CD14-positive monocyte (primary cell): ENCODE measurements around the gene HEPN1. TPM values are rescaled to one million over a fixed set of nuclear protein-coding genes. Genes with fewer than 3 reads are reported as not detected.
A peak's percentile ranks its signal among the peaks of the same experiment; 100 is the strongest.

Source experiments
- DNase-seq, 3 donors: peaks; one replicate each; pipeline ENCODE4 v3.0.0-alpha.2; 2011 to 2022
- H2AFZ ChIP-seq: 2 replicates; pipeline ENCODE4 v1.6.0; 2012; ENCODE audit warnings: mild to moderate bottlenecking, low read depth, low read length, inconsistent platforms; ENCODE audit not compliant: insufficient read depth, poor library complexity, severe bottlenecking
- H3K27ac ChIP-seq, 2 donors: 1 replicate in 1 of 2; 2 replicates in 1 of 2; pipeline ENCODE4 v1.5.1; 2012 to 2013; ENCODE audit warnings: low read length in 2 of 2, control low read depth in 1 of 2, inconsistent platforms in 1 of 2, low read depth in 1 of 2, mild to moderate bottlenecking in 1 of 2
- H3K27me3 ChIP-seq, 2 donors: one replicate each; pipeline versions ENCODE4 v1.6.0 to v1.6.1; 2011 to 2013; ENCODE audit warnings: low read length in 2 of 2; ENCODE audit not compliant: control insufficient read depth in 2 of 2, insufficient read depth in 2 of 2
- H3K36me3 ChIP-seq, 2 donors: replicated peaks in 1 of 2; 1 replicate in 1 of 2; 2 replicates in 1 of 2; pipeline versions ENCODE4 v1.5.1 to v1.6.1; 2012 to 2013; ENCODE audit warnings: low read length in 2 of 2, control low read depth in 1 of 2, inconsistent platforms in 1 of 2, mild to moderate bottlenecking in 1 of 2; ENCODE audit not compliant: insufficient read depth in 2 of 2, control insufficient read depth in 1 of 2
- H3K4me1 ChIP-seq, 2 donors: 1 replicate in 1 of 2; 2 replicates in 1 of 2; pipeline versions ENCODE4 v1.5.1 to v1.6.1; 2012 to 2013; ENCODE audit warnings: low read length in 2 of 2, control low read depth in 1 of 2, inconsistent platforms in 1 of 2, mild to moderate bottlenecking in 1 of 2, moderate library complexity in 1 of 2; ENCODE audit not compliant: insufficient read depth in 2 of 2, control insufficient read depth in 1 of 2
- H3K4me2 ChIP-seq: replicated peaks from 2 replicates; pipeline ENCODE3; 2012; ENCODE audit warnings: low read length, moderate library complexity, mild to moderate bottlenecking; ENCODE audit not compliant: poor library complexity, severe bottlenecking; ENCODE audit errors: extremely low read depth
- H3K4me3 ChIP-seq, 3 experiments: fragments of 200-600 bp in 1 of 3; sonication (generic) in 1 of 3; replicated peaks in 1 of 3; 1 replicate in 2 of 3; 2 replicates in 1 of 3; pipeline ENCODE4 v1.5.1; 2011 to 2013; ENCODE audit warnings: low read length in 3 of 3, mild to moderate bottlenecking in 3 of 3, control low read depth in 2 of 3, low read depth in 2 of 3, inconsistent platforms in 1 of 3, moderate library complexity in 1 of 3
- H3K79me2 ChIP-seq: 2 replicates; pipeline ENCODE4 v1.6.0; 2012; ENCODE audit warnings: mild to moderate bottlenecking, control low read depth, inconsistent platforms, low read length, moderate library complexity; ENCODE audit not compliant: insufficient read depth
- H3K9ac ChIP-seq: 2 replicates; pipeline ENCODE4 v1.6.0; 2017; ENCODE audit warnings: low read length, mild to moderate bottlenecking; ENCODE audit not compliant: insufficient read depth, poor library complexity, severe bottlenecking
- H3K9me3 ChIP-seq, 2 donors: replicated peaks in 1 of 2; 1 replicate in 1 of 2; 2 replicates in 1 of 2; pipeline versions ENCODE4 v1.5.1 to v1.6.1; 2012 to 2013; ENCODE audit warnings: low read length in 2 of 2, control low read depth in 1 of 2; ENCODE audit not compliant: control insufficient read depth in 1 of 2, insufficient read depth in 1 of 2
- H4K20me1 ChIP-seq: 2 replicates; pipeline ENCODE4 v1.6.0; 2012; ENCODE audit warnings: mild to moderate bottlenecking, low read length, control low read depth, moderate library complexity; ENCODE audit not compliant: insufficient read depth
- H3K27ac Mint-ChIP-seq, 7 donors: one replicate each; pipeline ENCODE4 v1.8.0; 2020; ENCODE audit warnings: mild to moderate bottlenecking in 7 of 7, mixed read lengths in 7 of 7, moderate library complexity in 6 of 7, inconsistent platforms in 2 of 7
- H3K27me3 Mint-ChIP-seq, 3 donors: one replicate each; pipeline ENCODE4 v1.8.0; 2021 to 2022; ENCODE audit warnings: low read depth in 3 of 3, mild to moderate bottlenecking in 3 of 3, mixed read lengths in 3 of 3, moderate library complexity in 3 of 3, inconsistent platforms in 1 of 3
- H3K36me3 Mint-ChIP-seq, 2 donors: one replicate each; pipeline ENCODE4 v1.8.0; 2020; ENCODE audit warnings: mixed read lengths in 2 of 2, inconsistent platforms in 1 of 2, mild to moderate bottlenecking in 1 of 2
- H3K4me1 Mint-ChIP-seq: one replicate; pipeline ENCODE4 v1.8.0; 2020; ENCODE audit warnings: mild to moderate bottlenecking, mixed read lengths
- H3K4me3 Mint-ChIP-seq, 2 donors: one replicate each; pipeline ENCODE4 v1.8.0; 2020; ENCODE audit warnings: mild to moderate bottlenecking in 2 of 2, mixed read lengths in 2 of 2, moderate library complexity in 1 of 2
- H3K9me3 Mint-ChIP-seq, 7 donors: one replicate each; pipeline ENCODE4 v1.8.0; 2020 to 2022; ENCODE audit warnings: mixed read lengths in 7 of 7, mild to moderate bottlenecking in 6 of 7, moderate library complexity in 6 of 7, inconsistent platforms in 2 of 7
- WGBS: methylation state at CpG from one replicate; pipeline ENCODE4 v1.1.5; 2013; ENCODE audit warnings: missing lambda C conversion rate; ENCODE audit not compliant: insufficient coverage; 5-methylcytosine and 5-hydroxymethylcytosine counted together
- intact Hi-C, 2 donors: fragments of 100-400 bp; cut with micrococcal nuclease; formaldehyde crosslinking; loops; one replicate each; pipeline versions ENCODE4 v1.15.0 to v1.15.1; 2023
- polyA plus RNA-seq, 3 donors: library from polyadenylated mRNA; depleted of rRNA in 1 of 3; unstranded in 2 of 3; stranded (reverse) in 1 of 3; fragments of 300-500 nt in 2 of 3; fragments of >200 nt in 1 of 3; fragmentation: Illumina TruSeq in 2 of 3; gene quantifications; 1 replicate in 2 of 3; 2 replicates in 1 of 3; pipeline ENCODE4 v1.2.3, GENCODE V29; 2012 to 2021
- TF ChIP-seq, protein P1 (sequence below): fragments of 200-600 bp; IDR thresholded peaks from one replicate; pipeline ENCODE4 v1.8.0; 2022; ENCODE audit warnings: antibody characterized with exemption, mild to moderate bottlenecking

Gene HEPN1
- polyA plus RNA-seq, 3 donors: not detected

DNA sequence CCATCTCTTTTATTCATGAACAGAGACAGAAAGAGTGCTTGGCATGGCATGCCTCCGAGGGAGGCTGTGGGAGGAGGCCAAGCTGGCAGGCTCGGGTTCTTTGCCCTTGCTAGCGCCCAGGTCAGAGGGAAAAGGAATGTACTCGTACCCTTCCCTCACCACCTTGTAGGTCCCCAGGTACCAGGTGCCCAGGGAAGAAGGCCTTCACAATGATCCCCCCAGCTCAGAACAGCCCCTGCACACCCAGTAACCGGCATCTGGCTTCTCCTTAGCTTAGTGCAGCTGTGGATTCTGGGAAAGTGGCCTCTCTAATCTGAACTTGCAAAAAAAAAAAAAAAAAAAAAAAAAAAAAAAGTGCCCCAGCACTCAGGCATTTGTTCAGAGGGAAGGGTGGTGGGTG lies 1.3 kb downstream of the HEPN1 start:
- H3K4me1 Mint-ChIP-seq: peaks cover 20% of the 10 kb centered on the region
- H3K27me3 ChIP-seq: peaks cover 10 to 13% of the 10 kb centered on the region in 2 donors
- H3K36me3 ChIP-seq: no peaks in the 10 kb centered on the region
- no peak overlapping the region for H3K27ac Mint-ChIP-seq
- no peaks in the 10 kb centered on the region for H4K20me1 ChIP-seq
- H3K4me3 ChIP-seq: peak overlapping the region in 1 of 3 experiments; percentile 67
- no peak overlapping the region for H3K9ac ChIP-seq
- H3K4me2 ChIP-seq: peak overlapping the region; percentile 76
- H3K27ac ChIP-seq: no peak overlapping the region
- no peak for DNase-seq
- H2AFZ ChIP-seq: peak overlapping the region; percentile 92
- peak overlapping the region; percentile 21 to 57 for H3K4me3 Mint-ChIP-seq
- WGBS: 100% methylated on average over 3 of the region's 5 CpGs
- H3K36me3 Mint-ChIP-seq: no peaks in the 10 kb centered on the region
- no peaks in the 10 kb centered on the region for H3K79me2 ChIP-seq
- intact Hi-C loops: no loop called here
- H3K9me3 ChIP-seq: peaks cover 0 to 6% of the 10 kb centered on the region in 2 donors
- H3K9me3 Mint-ChIP-seq: peaks cover 0 to 12% (median 9%) of the 10 kb centered on the region in 7 donors
- TF ChIP-seq, protein P1, sequence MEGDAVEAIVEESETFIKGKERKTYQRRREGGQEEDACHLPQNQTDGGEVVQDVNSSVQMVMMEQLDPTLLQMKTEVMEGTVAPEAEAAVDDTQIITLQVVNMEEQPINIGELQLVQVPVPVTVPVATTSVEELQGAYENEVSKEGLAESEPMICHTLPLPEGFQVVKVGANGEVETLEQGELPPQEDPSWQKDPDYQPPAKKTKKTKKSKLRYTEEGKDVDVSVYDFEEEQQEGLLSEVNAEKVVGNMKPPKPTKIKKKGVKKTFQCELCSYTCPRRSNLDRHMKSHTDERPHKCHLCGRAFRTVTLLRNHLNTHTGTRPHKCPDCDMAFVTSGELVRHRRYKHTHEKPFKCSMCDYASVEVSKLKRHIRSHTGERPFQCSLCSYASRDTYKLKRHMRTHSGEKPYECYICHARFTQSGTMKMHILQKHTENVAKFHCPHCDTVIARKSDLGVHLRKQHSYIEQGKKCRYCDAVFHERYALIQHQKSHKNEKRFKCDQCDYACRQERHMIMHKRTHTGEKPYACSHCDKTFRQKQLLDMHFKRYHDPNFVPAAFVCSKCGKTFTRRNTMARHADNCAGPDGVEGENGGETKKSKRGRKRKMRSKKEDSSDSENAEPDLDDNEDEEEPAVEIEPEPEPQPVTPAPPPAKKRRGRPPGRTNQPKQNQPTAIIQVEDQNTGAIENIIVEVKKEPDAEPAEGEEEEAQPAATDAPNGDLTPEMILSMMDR: no peak
- peaks cover 19 to 25% (median 22%) of the 10 kb centered on the region in 3 donors for H3K27me3 Mint-ChIP-seq
- H3K4me1 ChIP-seq: peaks cover 4 to 10% of the 10 kb centered on the region in 2 donors

DNA sequence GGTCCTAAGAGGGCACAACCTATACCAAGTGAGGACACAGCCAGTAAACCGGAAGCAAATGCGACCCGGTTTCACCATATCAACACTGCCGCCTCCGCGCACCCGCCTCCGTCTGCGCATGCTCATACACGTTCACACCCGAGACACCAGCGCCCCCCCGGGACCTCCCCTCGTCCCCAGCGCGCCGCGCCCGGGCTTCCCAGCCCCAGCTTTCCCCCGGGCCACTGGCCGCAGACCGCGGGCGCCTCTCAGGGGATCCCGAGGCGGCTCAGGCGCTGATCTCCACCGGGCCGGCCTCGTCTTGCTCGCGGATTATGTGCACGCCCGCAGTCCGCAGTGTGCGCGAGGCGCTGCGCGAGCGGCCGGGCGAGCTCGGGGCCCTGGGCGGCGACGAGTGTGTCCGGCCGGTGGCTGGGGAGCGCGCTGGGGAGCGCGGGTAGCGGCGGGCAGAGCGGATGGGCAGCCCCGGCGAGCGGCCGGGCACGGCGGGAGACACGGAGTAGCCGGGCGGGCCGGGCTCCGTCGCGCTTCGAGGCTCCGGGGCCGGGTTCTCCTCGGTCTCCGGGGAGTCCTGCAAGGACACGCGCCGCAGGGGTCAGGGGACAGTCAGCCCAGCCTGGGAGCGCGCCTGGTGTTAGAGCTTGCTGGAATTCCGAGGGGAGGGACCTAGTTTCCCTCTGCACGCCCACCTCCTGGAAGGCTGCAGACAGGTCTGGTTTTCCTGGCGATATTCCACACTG lies 2.0 kb downstream of the HEPN1 start:
- Histone ChIP-seq H3K4me2 (peak overlapping the region; percentile 76), H3K36me3 (no peaks in the 10 kb centered on the region), H3K9ac (peak overlapping the region; percentile 27), H3K79me2 (no peaks in the 10 kb centered on the region), H2AFZ (peak overlapping the region; percentile 92), H3K27ac (no peak overlapping the region), H3K4me3 (peak overlapping the region in 2 of 3 experiments; percentile 33 to 67), H3K9me3 (peaks cover 0 to 6% of the 10 kb centered on the region in 2 donors), H3K27me3 (peaks cover 10 to 13% of the 10 kb centered on the region in 2 donors), H3K4me1 (peaks cover 4 to 10% of the 10 kb centered on the region in 2 donors), H4K20me1 (no peaks in the 10 kb centered on the region)
- H3K4me1 Mint-ChIP-seq: peaks cover 15% of the 10 kb centered on the region
- TF ChIP-seq, protein P1: no peak
- H3K9me3 Mint-ChIP-seq: peaks cover 0 to 12% (median 9%) of the 10 kb centered on the region in 7 donors
- peaks cover 19 to 28% (median 22%) of the 10 kb centered on the region in 3 donors for H3K27me3 Mint-ChIP-seq
- intact Hi-C loops: no loop called here
- no peak overlapping the region for H3K27ac Mint-ChIP-seq
- peak overlapping the region; percentile 57 to 82 for H3K4me3 Mint-ChIP-seq
- WGBS: 9% methylated on average over 77 of the region's 82 CpGs
- no peaks in the 10 kb centered on the region for H3K36me3 Mint-ChIP-seq
- DNase-seq: peak; percentile 44 to 76 (median 50)
